GM20000 (cell line): ENCODE measurements around the gene POC1B.

ENCODE experiments used
- DNase-seq: peaks from one replicate; pipeline ENCODE4 v3.0.0; 2012; ENCODE audit warnings: low spot score
- CTCF ChIP-seq: IDR thresholded peaks from 2 replicates; pipeline ENCODE4 v1.5.1; 2012; ENCODE audit warnings: mild to moderate bottlenecking, control low read depth; ENCODE audit errors: extremely low read depth, missing control alignments

The POC1B gene

GRCh38 chr12:89439941-89440340, 85.9 kb downstream of the POC1B start:
- DNase-seq: no peak
- TF ChIP-seq CTCF: no peak

GRCh38 chr12:89437231-89437630, 88.6 kb downstream of the POC1B start:
- DNase-seq: no peak
- TF ChIP-seq CTCF: no peak

- no peak for TF ChIP-seq CTCF
- DNase-seq: no peak
Measured at GRCh38 chr12:89436062-89436461, 89.8 kb downstream of the POC1B start.

- no peak for DNase-seq
- no peak for TF ChIP-seq CTCF
Measured at GRCh38 chr12:89433634-89434033, 92.2 kb downstream of the POC1B start.

GRCh38 chr12:89432396-89432795, 93.5 kb downstream of the POC1B start:
- no peak for TF ChIP-seq CTCF
- DNase-seq: no peak

GRCh38 chr12:89429528-89429927, 96.3 kb downstream of the POC1B start:
- no peak for DNase-seq
- TF ChIP-seq CTCF: no peak

- no peak for TF ChIP-seq CTCF
- peak; percentile 13 for DNase-seq
Measured at GRCh38 chr12:89427508-89428156, 98.2 kb downstream of the POC1B start.
